ENCODE measurements around the gene CNGB1. TPM values are rescaled to one million over a fixed set of nuclear protein-coding genes. Genes with fewer than 3 reads are reported as not detected.

Gene CNGB1
- total RNA-seq, 1 experiment from 2014 or later: not detected

DNA sequence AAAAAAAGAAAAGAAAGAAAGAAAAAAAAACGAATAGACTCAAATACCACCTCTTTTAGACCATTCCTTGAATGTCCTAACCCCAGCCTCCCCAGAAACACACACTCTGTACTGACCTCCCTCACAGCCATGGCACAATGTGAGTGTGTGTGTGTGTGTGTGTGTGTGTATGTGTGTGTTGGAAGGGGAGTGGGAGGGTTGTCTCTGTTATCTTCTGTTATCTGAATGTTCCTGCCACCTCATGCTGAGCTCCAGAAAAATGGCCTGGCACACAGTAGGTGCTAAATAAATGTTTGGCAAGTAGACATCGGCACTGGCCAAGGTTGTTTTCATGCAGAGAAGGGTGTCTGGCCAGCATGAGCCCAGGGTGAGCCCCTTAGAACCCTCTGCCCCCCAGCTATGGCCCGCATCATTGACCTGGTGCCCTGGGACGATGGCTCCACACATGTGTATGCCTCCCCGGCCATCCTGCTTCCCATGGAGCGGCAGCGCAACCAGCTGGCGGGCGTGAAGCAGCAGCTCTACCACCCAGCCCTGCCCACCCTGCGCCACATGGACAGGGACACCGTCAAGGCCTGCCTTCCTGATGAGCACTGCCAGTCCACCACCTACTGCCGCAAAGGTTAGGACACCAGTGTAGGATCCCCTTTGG lies 6.6 kb upstream of the CNGB1 start:
- DNase-seq (ENCODE audit: low read depth): no peak

DNA sequence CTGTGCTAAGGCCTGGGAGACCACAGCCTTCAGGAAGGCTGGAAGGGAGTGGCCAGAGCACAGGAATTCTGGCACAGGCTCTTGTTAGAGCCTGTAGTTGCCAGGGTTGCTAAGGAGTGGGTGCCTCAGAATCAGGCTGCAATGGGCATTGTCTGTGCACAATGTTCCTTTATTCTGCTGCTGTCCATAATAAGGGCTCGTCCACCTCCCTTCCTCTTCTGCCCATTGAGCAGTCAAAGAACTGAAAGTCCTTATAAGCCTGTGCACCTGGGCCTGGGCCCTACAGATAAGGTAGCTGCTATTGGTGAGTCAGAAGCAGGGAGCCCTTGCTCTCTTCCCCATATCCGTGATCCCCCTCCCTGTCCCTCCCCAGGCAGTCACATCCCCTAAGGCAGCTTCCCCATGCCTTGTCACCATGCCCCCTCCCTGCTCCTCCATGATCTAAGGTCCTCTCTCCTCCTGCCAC lies 5.4 kb upstream of the CNGB1 start:
- DNase-seq (ENCODE audit: low read depth): no peak

DNA sequence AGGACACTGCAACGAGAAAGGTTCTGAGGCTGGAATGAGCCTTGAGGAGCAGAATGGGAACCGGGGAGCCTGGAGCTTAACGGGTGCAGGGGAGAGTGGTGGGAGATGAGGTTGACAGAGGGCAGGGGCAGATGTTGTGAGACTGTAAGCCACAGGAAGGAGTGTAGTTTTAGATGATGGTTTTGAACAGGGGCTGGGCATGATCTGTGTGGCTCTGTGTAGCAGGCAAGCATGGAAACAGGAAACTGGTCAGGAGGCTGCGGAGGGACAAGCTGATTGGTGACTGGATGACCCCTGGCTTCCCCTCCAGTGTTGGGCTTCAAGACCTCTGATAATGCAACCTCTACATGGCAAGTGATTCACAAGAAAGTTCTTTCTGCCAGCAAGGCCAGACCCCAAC lies 1.4 kb upstream of the CNGB1 start:
- DNase-seq (ENCODE audit: low read depth): no peak

DNA sequence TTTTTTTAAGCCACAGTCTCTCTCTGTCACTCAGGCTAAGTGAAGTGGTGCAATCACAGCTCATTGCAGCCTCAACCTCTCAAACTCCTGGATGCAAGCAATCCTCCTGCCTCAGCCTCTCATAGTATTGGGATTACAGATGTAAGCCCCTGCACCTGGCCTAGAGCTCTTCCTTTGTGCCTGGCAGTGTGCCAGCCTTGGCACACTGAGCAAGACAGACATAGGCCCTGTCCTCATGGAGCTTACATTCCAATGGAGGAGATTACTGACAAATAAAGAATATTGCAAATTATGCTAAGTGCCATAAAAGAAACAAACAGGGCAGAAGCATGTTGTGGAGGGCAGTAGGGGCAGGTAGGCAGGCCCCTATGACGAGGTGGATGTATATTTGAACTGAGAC lies 920 bp upstream of the CNGB1 start:
- DNase-seq (ENCODE audit: low read depth): no peak

DNA sequence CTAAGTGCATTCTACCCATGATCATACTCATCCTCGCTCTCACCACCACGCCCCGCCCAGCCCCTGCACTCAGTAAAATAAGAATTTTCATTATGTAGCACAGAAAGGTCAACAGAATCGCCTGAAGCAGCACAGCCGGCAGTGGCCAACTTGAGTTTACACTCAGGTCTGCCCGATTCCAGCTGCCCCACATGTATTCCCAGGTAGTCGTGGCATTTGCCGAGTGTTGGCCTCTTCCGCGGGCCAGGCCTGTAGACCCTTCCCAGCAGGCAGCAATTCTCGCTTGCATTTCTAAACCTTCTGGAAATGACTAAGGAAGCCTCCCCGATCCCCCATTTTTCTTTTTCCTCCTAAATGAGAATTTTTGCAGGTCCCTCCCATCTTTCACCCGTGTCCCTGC lies 609 bp downstream of the CNGB1 start:
- no peak for DNase-seq (ENCODE audit: low read depth)

DNA sequence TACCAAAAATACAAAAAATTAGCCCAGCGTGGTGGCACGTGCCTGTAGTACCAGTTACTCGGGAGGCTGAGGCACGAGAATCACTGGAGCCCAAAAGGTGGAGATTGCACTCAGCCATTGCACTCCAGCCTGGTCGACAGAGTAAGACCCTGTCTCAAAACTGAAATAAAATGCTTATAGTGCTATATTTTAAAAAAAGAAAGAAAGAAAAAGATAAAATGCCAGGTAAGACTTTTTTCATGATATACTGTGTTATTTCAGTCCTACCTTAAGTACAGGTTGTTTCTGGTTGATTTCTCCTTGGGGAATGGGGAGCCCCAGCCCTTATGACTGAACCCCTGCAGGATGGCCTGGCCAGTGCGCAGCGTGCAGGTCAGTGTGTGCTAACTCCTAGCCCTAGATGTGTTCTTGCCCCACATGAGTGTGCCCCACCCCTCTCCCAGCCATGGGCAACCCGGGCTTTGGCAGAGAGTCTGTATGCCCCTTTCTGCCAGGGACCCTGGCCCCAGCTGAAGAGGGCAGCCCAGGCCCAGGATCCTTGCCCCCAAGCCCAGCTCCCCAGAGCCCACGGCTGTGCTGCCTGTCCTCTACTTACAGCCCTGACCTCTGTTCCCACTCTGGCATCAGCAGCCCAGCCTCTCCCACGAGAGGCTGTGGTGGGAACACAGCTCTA lies 1.3 kb downstream of the CNGB1 start:
- no peak for DNase-seq (ENCODE audit: low read depth)

DNA sequence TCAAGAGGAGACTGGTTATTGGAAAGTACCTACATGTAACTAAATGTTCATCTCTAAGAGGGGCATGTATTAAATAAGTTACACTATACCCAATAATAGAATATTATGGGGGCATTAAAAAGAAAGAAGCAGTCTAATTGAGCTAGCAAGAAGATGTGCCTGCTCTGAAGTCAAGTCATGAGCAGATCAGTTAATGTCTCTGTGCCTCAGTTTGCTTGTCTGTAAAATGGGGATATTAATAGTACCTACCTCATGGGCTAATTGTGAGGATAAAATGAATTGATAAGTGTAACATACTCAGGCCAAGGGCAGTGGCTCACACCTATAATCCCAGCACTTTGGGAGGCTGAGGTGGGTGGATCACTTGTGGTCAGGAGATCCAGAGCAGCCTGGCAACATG lies 3.0 kb downstream of the CNGB1 start:
- DNase-seq (ENCODE audit: low read depth): no peak

DNA sequence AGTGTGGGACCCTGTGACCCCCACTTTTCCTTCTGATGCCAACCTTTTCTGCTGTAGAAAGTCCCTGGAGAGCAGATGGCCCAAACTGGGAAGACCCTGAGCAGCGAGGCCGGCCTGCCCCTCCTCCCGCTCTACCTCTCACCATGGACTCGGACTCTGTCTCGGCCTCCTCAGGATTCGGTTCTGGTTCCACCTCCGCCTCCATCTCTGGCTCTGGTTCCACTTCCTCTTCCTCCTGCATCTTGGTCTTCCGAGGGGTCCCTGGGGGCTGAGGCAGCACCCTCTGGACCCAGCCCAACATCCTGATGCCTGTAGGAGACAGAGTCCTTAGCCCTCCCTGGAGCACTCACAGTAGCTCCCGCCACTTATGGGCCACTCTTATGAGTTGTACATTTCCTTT lies 3.9 kb downstream of the CNGB1 start:
- DNase-seq (ENCODE audit: low read depth): no peak

DNA sequence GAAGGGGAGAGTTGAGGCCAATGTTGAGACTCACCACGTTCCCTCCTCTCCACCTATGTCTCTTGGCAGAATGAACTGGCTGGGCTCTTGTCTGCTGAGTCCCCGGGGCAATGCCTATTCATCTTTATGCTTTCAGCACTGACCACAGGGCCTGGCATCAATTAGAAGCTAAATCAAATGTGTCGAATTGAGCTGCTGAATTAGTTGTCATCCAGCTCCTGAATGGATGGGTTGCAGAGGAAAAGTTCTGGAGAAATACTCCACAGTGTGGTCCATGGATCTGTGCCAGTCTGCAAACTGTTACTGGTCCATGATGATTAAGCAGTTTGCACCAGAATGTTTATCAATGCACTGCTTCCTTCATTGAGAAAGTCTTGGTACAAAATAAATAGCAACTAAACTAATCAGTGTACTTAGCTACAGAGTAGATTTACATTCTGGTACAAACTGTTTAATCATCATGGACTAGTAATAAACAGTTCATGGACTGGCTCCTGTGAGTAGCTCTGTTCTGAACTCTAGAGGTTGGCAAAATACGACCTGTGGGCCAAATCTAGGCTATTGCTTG lies 4.6 kb downstream of the CNGB1 start:
- no peak for DNase-seq (ENCODE audit: low read depth)

DNA sequence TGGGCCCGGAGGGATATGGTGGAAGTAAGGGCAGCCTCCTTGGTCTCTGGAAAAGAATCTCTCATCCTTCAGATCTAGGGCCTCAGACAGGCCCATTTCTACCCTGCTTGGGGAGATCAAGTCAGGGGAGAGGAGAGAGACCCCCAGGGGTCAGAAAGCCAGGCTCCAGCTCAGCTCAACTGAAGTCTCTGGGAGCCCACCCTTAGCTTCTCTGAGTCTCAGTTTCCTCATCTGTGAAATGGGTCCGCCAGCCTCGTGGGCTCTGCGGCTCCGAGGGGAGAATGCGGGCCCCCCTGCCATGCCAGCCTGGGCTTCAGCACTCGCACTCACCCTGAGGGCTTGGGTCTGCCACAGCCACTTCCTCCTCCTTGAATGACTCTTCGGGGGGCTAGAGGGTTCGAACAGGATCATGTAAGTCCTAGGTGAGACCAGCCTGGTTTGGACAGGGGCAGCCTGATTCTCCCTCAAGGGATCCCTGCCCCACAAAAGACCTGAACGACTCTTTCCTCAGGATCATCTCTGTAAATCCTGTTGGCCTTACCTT lies 6.7 kb downstream of the CNGB1 start:
- DNase-seq (ENCODE audit: low read depth): no peak

DNA sequence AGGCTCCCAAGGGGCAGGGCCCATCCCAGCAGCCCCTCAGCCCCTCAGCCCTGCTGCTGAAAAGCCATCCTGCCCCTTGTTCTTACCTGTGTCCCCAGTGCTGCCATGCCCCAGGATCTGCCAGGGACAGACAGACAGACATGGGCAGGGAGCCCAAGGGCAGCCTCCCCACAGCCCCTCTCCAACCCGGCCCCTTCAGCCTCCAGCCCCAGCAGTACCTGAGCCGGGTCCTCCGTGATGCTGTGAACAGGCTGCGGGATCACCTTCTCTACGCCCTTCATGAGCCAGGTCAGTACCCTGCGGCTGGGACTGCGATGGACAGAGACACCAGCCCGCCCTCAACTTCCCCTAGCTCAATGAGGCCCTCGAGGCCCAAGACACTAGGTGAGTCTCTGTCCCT lies 8.2 kb downstream of the CNGB1 start:
- DNase-seq (ENCODE audit: low read depth): no peak

DNA sequence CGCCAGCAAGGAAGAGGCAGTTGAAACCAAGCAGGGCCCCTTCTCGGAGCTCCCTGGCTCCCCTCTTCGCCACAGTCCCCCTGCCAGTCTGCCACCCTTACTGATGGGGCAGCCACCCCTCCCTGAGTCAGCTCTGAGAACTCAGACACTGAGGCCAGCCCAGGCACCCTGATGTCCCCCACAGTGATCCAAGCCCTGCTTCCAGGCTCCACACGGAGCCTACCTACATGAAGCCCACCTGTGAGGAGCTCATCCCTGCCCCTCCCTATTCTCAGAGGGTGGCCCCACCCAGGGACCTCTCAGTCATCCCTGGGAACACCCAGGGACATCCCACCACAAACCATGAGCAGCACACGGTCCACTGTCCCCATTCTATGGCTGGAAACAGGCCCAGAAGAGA lies 8.9 kb downstream of the CNGB1 start:
- DNase-seq (ENCODE audit: low read depth): no peak

DNA sequence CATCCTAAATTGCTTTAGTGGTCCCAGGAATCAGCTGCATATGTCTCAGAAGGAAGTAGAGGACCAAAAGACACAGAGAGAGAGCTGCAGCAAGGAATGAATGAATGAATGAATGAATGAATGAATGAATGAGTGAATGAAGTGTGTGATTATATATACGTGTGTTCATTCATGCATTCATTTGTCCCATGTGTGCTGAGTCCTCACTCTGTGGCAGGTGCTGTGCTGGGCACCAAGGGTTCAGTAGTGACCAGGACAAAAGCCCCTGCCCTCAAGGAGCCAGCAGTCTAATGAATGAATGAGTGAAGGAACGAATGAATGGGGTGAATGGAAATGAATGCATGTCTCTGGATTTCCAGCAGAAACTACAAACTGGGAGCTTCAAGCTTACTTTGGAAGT lies 9.4 kb downstream of the CNGB1 start:
- DNase-seq (ENCODE audit: low read depth): no peak

DNA sequence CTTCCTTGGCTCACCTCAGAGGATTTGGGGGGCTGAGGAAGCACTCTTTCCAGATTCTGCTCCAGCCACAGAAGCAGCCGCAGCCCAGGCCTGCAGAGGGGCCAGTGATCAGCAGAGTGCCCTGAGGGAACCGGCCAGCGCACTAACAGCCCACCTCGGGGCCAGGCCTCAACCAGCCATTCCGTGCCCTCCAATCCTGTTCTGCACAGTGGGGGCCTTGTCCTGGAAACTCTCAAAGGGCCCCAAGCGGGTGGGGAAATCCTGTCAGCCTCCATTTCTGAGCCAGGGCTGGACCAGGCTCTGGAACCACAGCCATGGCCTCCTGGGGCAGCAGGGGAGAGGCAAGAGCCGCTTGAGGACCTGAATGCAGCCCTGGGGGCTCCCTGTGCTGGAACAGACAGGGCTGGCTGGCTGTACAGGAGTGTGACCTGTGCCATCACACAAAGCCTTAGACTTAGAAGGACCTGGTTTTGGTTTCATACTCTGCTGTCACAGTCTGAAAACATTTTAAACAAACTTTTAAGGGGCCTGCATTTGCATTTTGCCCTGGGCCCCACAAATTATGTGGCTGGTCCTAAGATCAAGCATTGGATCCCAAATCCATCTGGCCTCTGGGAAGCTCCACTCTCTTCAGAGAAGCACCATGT lies 10.0 kb downstream of the CNGB1 start:
- DNase-seq (ENCODE audit: low read depth): no peak

DNA sequence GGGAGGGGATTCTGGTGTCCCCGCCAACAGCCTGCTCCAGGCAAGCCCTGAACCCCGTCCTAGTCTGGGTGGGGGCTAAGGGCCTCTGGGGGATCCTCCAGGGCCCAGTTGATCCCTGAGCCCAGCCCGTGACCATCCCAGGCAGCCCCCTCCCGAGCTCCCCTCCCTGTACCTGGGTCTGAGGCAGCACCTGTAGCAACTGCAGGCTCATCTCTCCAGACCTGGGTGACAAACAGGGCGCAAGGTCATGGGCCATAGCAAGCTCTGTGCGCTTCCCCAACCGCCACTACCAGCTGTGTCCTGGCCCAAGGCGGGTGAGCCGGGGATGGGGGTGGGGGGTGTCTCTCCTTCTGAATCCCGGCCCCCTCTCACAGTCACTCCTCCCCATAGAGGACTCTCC lies 10.6 kb downstream of the CNGB1 start:
- no peak for DNase-seq (ENCODE audit: low read depth)

DNA sequence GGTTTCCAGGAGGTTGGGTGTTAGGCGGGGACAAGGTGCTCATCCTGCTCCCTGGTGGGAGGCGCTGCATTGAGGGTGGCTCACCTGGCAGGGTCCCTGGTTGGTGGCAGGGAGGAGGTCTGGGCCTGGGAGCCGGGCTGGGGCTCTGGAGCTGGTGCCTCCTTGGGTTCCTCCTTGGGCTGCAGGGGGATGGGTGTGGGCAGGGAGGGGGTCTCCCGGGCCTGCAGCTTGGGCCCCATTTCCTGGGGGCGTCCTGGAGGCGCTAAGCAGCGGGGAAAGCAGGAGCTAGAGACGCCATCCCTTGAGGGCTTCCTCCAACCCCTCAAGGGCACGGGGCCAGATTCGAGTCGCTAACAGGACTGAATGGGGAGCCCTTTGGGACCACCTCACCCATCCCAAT lies 11.1 kb downstream of the CNGB1 start:
- DNase-seq (ENCODE audit: low read depth): no peak

DNA sequence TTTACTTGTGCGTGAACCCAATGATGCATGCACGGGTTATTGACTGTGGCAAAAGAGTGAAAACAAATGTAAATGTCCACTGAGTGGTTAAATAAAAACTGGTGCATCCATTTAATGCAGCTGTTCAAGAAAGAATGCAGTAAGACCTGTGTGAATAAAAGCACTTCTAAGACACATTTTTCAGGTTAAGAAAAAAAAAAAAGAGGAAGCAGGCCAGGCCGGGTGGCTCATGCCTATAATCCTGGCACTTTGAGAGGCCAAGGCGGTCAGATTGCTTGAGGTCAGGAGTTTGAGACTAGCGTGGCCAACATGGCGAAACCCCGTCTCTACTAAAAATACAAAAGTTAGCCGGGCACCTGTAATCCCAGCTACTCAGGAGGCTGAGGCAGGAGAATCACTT lies 11.8 kb downstream of the CNGB1 start:
- no peak for DNase-seq (ENCODE audit: low read depth)

DNA sequence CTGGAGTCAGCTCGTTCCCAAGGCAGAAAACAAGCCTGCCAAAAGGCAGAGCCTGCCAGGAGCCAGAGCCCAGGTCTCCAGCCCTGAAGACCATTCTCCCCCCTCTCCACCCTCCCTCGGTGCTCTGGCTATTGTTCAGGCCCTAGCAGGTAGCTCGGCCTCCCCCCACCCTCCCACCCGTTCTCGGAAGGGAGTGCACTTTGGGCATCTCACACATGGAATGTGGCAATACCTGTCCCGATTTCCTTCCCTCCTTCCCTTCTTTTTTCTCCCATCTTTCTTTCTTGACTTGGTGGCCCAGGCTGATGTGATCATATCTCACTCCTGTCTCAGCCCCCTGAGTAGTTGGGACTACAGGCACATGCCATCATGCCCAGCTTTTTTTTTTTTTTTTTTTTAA lies 12.4 kb downstream of the CNGB1 start:
- no peak for DNase-seq (ENCODE audit: low read depth)

DNA sequence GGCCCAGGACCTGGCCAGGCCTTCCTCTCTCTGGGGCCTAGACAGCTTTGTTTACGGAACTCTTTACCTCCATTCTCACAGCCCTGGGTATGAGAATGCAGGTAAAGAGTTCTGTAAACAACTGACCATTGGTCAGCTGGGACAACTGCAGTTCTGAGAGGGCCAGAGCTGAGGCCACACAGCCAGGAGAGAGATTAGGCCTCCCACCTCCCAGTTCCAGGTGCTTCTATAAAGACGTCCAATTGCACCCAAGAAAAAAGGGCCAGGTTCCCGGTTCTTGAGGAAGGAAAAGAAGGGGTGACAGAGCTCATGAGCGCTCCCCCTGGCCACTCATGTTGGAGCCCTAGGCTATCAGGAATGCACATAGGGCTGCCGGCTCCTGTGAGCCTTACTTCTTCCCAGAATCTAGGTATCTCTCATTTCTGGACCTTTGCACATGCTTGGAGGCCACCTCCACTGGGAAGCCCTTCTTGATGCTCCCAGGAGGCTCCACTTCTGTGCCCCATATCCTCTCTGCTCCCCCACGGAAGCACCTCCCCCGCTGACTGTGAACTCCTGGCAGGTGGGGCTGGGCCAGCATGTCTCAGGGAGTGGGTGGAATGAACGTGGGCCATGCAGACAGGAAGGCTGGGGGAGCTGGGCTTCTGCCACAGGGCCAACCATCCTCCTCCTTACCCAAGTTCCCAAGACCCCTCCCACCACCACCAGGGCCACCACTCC lies 13.1 kb downstream of the CNGB1 start:
- no peak for DNase-seq (ENCODE audit: low read depth)

DNA sequence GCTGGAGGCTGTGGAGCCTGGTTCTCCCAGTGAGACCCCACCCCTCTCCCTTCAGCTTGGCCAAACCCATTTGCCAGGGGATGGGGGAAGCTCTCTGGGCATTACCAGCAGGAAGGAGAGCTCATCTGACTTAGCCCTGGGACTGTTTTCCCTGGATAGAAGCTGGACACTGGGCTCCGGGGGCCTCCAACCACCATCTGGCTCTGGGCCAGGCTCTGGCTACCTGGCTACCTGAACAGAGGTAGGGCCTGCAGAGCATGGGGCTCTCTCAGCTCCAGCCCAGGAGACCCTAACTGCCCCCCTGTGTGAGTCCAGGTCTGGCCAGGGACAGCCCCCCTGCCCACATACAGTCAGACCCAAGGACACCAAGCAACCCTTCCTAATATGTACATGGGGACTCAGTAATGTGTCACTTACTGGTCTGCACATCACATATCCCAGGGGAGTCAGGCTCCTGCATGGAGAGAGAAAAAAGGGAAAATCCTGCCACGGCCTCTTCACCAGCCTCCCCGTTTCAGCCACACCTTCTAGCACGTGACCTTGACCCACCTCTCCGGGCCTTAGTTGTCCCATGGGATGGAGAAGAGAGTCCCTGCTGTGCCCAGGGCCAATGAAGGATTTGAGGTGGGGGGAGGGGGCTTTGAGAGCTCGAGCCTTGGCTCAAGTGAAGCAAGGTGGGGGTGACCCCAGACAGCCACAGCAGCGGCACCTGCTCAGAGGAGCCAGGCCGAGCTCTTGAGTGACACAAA lies 13.8 kb downstream of the CNGB1 start:
- no peak for DNase-seq (ENCODE audit: low read depth)

DNA sequence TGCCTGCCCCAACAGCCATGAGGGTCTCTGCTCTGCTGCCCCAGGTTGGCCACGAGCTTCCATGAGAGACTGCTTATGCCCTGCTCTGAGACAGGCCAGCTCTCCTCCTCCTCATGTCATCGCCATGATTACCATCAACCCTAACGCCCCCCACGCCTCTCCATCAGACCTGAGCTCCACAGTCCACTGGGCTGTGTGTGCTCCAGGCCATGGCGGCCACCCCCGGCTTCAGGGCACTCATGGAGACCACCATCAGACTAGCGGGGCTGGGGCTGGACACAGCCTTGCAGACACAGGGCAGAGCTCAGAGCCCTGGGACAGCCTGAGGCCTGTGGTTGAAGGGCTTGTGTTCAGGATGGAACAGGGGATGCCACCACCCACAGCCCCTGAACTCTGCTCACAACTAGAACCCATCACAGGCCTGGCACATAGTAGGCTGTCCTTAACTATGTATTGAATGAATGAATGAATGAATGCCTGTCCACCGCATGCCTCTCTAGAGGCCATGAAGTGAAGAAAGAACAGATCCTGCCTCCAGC lies 14.6 kb downstream of the CNGB1 start:
- DNase-seq (ENCODE audit: low read depth): no peak

Measured in LHCN-M2 (cell line).